ENCODE data around the gene PRCD. TPM values are rescaled to one million over a fixed set of nuclear protein-coding genes. Genes with fewer than 3 reads are reported as not detected.
A peak's percentile ranks its signal among the peaks of the same experiment; 100 is the strongest.
"Not testable (repeated sequence)": the region's sequence is repeated elsewhere in the genome, so short reads cannot be mapped to it uniquely, and the experiment has no call there.

The PRCD gene
- total RNA-seq, 1 donor from 2014 or later: 0.94 TPM

GRCh38 chr17:76556765-76557367, 17.0 kb downstream of the PRCD start:
- peak; percentile 59 for DNase-seq (ENCODE audit: low read depth)

- peak; percentile 87 for DNase-seq (ENCODE audit: low read depth)
Measured at GRCh38 chr17:76557368-76558197, 17.7 kb downstream of the PRCD start.

GRCh38 chr17:76558198-76559095, 18.6 kb downstream of the PRCD start:
- DNase-seq (ENCODE audit: low read depth): no peak

GRCh38 chr17:76559460-76559859, 19.6 kb downstream of the PRCD start:
- DNase-seq (ENCODE audit: low read depth): not testable (repeated sequence)

GRCh38 chr17:76560036-76560876, 20.4 kb downstream of the PRCD start:
- DNase-seq (ENCODE audit: low read depth): no peak

GRCh38 chr17:76560877-76561221, 21.0 kb downstream of the PRCD start:
- no peak for DNase-seq (ENCODE audit: low read depth)

- no peak for DNase-seq (ENCODE audit: low read depth)
Measured at GRCh38 chr17:76561332-76561731, 21.5 kb downstream of the PRCD start.

- no peak for DNase-seq (ENCODE audit: low read depth)
Measured at GRCh38 chr17:76561799-76562268, 22.0 kb downstream of the PRCD start.

- no peak for DNase-seq (ENCODE audit: low read depth)
Measured at GRCh38 chr17:76562734-76563148, 22.9 kb downstream of the PRCD start.

GRCh38 chr17:76563359-76563758, 23.5 kb downstream of the PRCD start:
- not testable (repeated sequence) for DNase-seq (ENCODE audit: low read depth)

- not testable (repeated sequence) for DNase-seq (ENCODE audit: low read depth)
Measured at GRCh38 chr17:76564991-76565727, 25.3 kb downstream of the PRCD start.

GRCh38 chr17:76565728-76566612, 26.1 kb downstream of the PRCD start:
- DNase-seq (ENCODE audit: low read depth): no peak

GRCh38 chr17:76566613-76566943, 26.7 kb downstream of the PRCD start:
- no peak for DNase-seq (ENCODE audit: low read depth)

- DNase-seq (ENCODE audit: low read depth): no peak
Measured at GRCh38 chr17:76566988-76567431, 27.2 kb downstream of the PRCD start.

GRCh38 chr17:76567634-76568432, 28.0 kb downstream of the PRCD start:
- DNase-seq (ENCODE audit: low read depth): peak; percentile 78

GRCh38 chr17:76568811-76569221, 29.0 kb downstream of the PRCD start:
- DNase-seq (ENCODE audit: low read depth): no peak

GRCh38 chr17:76569607-76570279, 29.9 kb downstream of the PRCD start:
- DNase-seq (ENCODE audit: low read depth): peak; percentile 37

GRCh38 chr17:76570457-76570856, 30.6 kb downstream of the PRCD start:
- no peak for DNase-seq (ENCODE audit: low read depth)
